ENCODE measurements around the gene IGFBP2.

The IGFBP2 gene

GRCh38 chr2:216632952-216633615, at the start of gene IGFBP2:
TSS of gene IGFBP2 (plus strand) at chr2:216633420. CDS start at chr2:216633524, 104 bp downstream.
- peaks cover 1% of the 10 kb centered on the region for H3K27me3 ChIP-seq (replicated peaks; ENCODE audit: control insufficient read depth, insufficient read depth, low read length)
- TF ChIP-seq CTCF (IDR thresholded peaks at IDR 0.05; ENCODE audit: insufficient read depth, low read length, poor library complexity, severe bottlenecking), result no peak
- DNase-seq (ENCODE audit: extremely low read depth, insufficient read length), result no peak
- no peak within 1 kb of the TSS for H3K4me3 ChIP-seq (replicated peaks; ENCODE audit: low read depth, low read length)
- H3K36me3 ChIP-seq (ENCODE audit: control insufficient read depth, insufficient read depth, low read length), result no peaks in the 10 kb centered on the region

- no peak for DNase-seq (ENCODE audit: extremely low read depth, insufficient read length)
- H3K27me3 ChIP-seq (replicated peaks; ENCODE audit: control insufficient read depth, insufficient read depth, low read length), result no peaks in the 10 kb centered on the region; the same call in none of the 2 replicates
- H3K4me3 ChIP-seq (replicated peaks; ENCODE audit: low read depth, low read length), result no peak overlapping the region
- no peaks in the 10 kb centered on the region for H3K36me3 ChIP-seq (ENCODE audit: control insufficient read depth, insufficient read depth, low read length)
- no peak for TF ChIP-seq CTCF (IDR thresholded peaks at IDR 0.05; ENCODE audit: insufficient read depth, low read length, poor library complexity, severe bottlenecking)
Measured at GRCh38 chr2:216583606-216584005, 49.6 kb upstream of the IGFBP2 start.

- Histone ChIP-seq H3K4me3 (replicated peaks; ENCODE audit: low read depth, low read length) (no peak overlapping the region), H3K36me3 (ENCODE audit: control insufficient read depth, insufficient read depth, low read length) (no peaks in the 10 kb centered on the region), H3K27me3 (replicated peaks; ENCODE audit: control insufficient read depth, insufficient read depth, low read length) (no peaks in the 10 kb centered on the region; the same call in none of the 2 replicates)
- DNase-seq (ENCODE audit: extremely low read depth, insufficient read length), result no peak
- TF ChIP-seq CTCF (IDR thresholded peaks at IDR 0.05; ENCODE audit: insufficient read depth, low read length, poor library complexity, severe bottlenecking), result no peak
Measured at GRCh38 chr2:216584112-216584511, 49.1 kb upstream of the IGFBP2 start.

- Histone ChIP-seq H3K36me3 (ENCODE audit: control insufficient read depth, insufficient read depth, low read length) (no peaks in the 10 kb centered on the region), H3K27me3 (replicated peaks; ENCODE audit: control insufficient read depth, insufficient read depth, low read length) (no peaks in the 10 kb centered on the region; the same call in none of the 2 replicates), H3K4me3 (replicated peaks; ENCODE audit: low read depth, low read length) (no peak overlapping the region)
- DNase-seq (ENCODE audit: extremely low read depth, insufficient read length), result no peak
- no peak for TF ChIP-seq CTCF (IDR thresholded peaks at IDR 0.05; ENCODE audit: insufficient read depth, low read length, poor library complexity, severe bottlenecking)
Measured at GRCh38 chr2:216585441-216585840, 47.8 kb upstream of the IGFBP2 start.

- no peaks in the 10 kb centered on the region for H3K36me3 ChIP-seq (ENCODE audit: control insufficient read depth, insufficient read depth, low read length)
- TF ChIP-seq CTCF (IDR thresholded peaks at IDR 0.05; ENCODE audit: insufficient read depth, low read length, poor library complexity, severe bottlenecking), result no peak
- H3K27me3 ChIP-seq (replicated peaks; ENCODE audit: control insufficient read depth, insufficient read depth, low read length), result no peaks in the 10 kb centered on the region; the same call in 1 of the 2 replicates
- H3K4me3 ChIP-seq (replicated peaks; ENCODE audit: low read depth, low read length), result no peak overlapping the region
- DNase-seq (ENCODE audit: extremely low read depth, insufficient read length), result no peak
Measured at GRCh38 chr2:216588861-216589710, 44.1 kb upstream of the IGFBP2 start.

Measured in GM06990 (cell line).